Brain microvascular endothelial cell (primary cell): Measurements from ENCODE around the gene PITPNC1.

ENCODE experiments used
- DNase-seq: peaks from one replicate; pipeline ENCODE4 v3.0.0-alpha.2; 2020
- H3K27ac ChIP-seq: fragments of 250-450 bp; sonication (Bioruptor Pico); 2 replicates; pipeline ENCODE4 v1.5.1; 2020; ENCODE audit warnings: mild to moderate bottlenecking, moderate library complexity
- H3K27me3 ChIP-seq: fragments of 250-450 bp; sonication (Bioruptor Pico); replicated peaks from 2 replicates; pipeline ENCODE4 v1.5.1; 2020; ENCODE audit warnings: mild to moderate bottlenecking
- H3K36me3 ChIP-seq: fragments of 250-450 bp; sonication (Bioruptor Pico); replicated peaks from 2 replicates; pipeline ENCODE4 v1.5.1; 2020; ENCODE audit warnings: mild to moderate bottlenecking
- H3K4me3 ChIP-seq: 2 replicates; pipeline ENCODE4 v1.5.1; 2011; ENCODE audit warnings: low read depth, mild to moderate bottlenecking, control low read depth, low read length, moderate library complexity
- CTCF ChIP-seq: IDR thresholded peaks from 2 replicates; pipeline ENCODE4 v1.5.1; 2011; ENCODE audit warnings: low read depth, mild to moderate bottlenecking, moderate library complexity, low read length, control low read depth, inconsistent platforms; ENCODE audit errors: missing control alignments
- in situ Hi-C: cut with HindIII; loops from 2 replicates; pipeline ENCODE4 v1.10.0; 2017; ENCODE audit warnings: low sequenced_read_pairs, low pct_ligation_motif_present

PITPNC1 gene

GRCh38 chr17:67620636-67621035 lies 243.6 kb downstream of the PITPNC1 start:
- in situ Hi-C loops = loop anchor here (25.0 kb wide), 1 partner anchor 133 kb away; no protein-coding TSS in a partner anchor
- Histone ChIP-seq H3K36me3 (no peaks in the 10 kb centered on the region), H3K27me3 (no peaks in the 10 kb centered on the region), H3K27ac (no peak overlapping the region), H3K4me3 (no peak overlapping the region)
- TF ChIP-seq CTCF = no peak
- DNase-seq = no peak

- DNase-seq = no peak
- H3K27me3 ChIP-seq = no peaks in the 10 kb centered on the region
- no peak overlapping the region for H3K27ac ChIP-seq
- H3K36me3 ChIP-seq = no peaks in the 10 kb centered on the region
- in situ Hi-C loops = loop anchor here (25.0 kb wide), 1 partner anchor 136 kb away; no protein-coding TSS in a partner anchor
- no peak for TF ChIP-seq CTCF
- H3K4me3 ChIP-seq = no peak overlapping the region
Observed at GRCh38 chr17:67623767-67624166, 246.7 kb downstream of the PITPNC1 start.

- H3K36me3 ChIP-seq = no peaks in the 10 kb centered on the region
- no peaks in the 10 kb centered on the region for H3K27me3 ChIP-seq
- no peak for DNase-seq
- H3K4me3 ChIP-seq = no peak overlapping the region
- no peak overlapping the region for H3K27ac ChIP-seq
- TF ChIP-seq CTCF = no peak
- in situ Hi-C loops = loop anchor here (25.0 kb wide), 1 partner anchor 138 kb away; no protein-coding TSS in a partner anchor
Observed at GRCh38 chr17:67624886-67625656, 248.0 kb downstream of the PITPNC1 start.

GRCh38 chr17:67625971-67626370 lies 248.9 kb downstream of the PITPNC1 start:
- no peak overlapping the region for H3K4me3 ChIP-seq
- no peak for DNase-seq
- no peak for TF ChIP-seq CTCF
- no peak overlapping the region for H3K27ac ChIP-seq
- no peaks in the 10 kb centered on the region for H3K27me3 ChIP-seq
- in situ Hi-C loops = no loop called here
- no peaks in the 10 kb centered on the region for H3K36me3 ChIP-seq

GRCh38 chr17:67628580-67629013 lies 251.5 kb downstream of the PITPNC1 start:
- in situ Hi-C loops = no loop called here
- no peaks in the 10 kb centered on the region for H3K27me3 ChIP-seq
- no peak overlapping the region for H3K4me3 ChIP-seq
- H3K36me3 ChIP-seq = no peaks in the 10 kb centered on the region
- peak; percentile 50 for TF ChIP-seq CTCF
- DNase-seq = no peak
- H3K27ac ChIP-seq = no peak overlapping the region
